HT-29 (cell line): ENCODE measurements around the gene SUN3. TPM values are rescaled to one million over a fixed set of nuclear protein-coding genes. Genes with fewer than 3 reads are reported as not detected.
A peak's percentile ranks its signal among the peaks of the same experiment; 100 is the strongest.

ENCODE experiments used
- DNase-seq: peaks from one replicate; pipeline ENCODE4 v3.0.0-alpha.2; 2015; ENCODE audit warnings: low spot score
- total RNA-seq: library from RNA; depleted of rRNA; stranded (reverse); fragments of >200 nt; shearing (Covaris generic); gene quantifications from 2 replicates; pipeline ENCODE4 v1.2.3, GENCODE V29; 2014

Gene SUN3
- total RNA-seq, 1 experiment from 2014 or later: not detected

DNA sequence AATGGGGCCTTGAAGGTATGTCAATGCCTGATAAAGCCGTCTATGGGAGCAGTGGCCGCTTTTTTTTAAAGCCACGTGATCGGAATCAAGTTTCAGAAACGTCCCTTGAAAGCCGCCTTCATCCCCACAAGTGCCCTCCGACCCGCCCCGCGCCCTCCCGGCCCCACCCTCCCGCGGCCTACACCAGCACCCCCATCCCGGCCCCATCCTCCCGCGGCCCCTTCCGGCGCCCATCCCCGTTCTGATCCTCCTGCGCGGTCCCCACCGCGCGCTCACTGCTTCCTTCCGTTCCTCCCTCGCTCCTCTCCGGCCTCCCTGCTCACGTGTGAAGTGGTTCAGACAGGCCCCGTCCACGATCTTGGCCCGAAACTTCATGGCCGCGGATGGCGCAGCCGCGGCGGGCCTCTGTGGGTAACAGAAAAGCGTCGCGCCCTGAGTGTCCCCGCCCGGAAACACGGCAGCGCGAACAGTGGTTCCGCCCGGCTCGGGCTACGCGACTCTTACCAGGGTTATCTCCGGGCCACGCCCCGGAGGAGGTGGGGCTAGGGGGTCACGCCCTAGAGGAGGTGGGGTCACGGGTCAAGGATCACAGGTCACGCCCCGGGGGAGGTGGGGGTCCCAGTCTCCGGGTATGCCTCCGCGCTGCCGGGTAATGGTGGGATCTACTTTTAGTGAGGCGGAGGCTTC lies 49.6 kb downstream of the SUN3 start, which contains the start of gene HUS1:
Gene HUS1 (minus strand): TSS at position 471 of the 687 bp plus-strand sequence. CDS start 96 bp downstream, at position 375.
- peak; percentile 92 for DNase-seq

DNA sequence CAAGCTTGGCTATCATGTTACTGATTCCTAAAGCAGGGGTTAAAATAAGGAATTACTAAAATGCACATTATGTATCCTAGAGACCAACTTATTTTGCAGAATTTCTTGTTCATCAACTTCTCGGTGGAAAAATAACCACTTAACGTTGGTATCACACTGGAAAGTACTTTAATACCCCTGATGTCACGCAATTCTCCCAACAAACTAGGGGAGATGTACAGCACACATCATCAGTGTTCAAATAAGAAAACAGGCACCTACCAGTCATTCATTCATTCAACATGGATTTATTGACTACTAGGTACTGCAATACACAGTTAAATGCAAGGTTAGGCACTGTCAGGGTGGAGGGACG lies 50.1 kb downstream of the SUN3 start:
- DNase-seq: no peak

DNA sequence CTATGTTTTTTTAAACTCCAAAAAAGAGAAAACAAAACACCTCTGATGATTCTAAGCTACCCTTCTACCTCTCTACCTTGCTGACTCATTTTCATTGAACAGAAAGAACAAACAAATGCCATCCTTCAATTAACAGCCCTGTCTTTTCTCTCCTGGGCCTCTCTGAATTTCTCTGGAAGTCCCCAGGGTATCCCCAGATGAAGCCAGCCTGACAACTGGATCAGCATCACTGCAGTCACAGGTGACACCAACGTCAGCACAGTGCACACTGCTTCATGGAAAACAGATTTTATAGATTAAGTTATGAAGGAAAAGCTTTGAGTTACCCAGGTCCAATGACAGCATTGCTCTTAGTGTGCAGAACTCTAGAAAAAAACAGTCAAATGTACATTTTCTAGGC lies 55.2 kb downstream of the SUN3 start:
- no peak for DNase-seq

DNA sequence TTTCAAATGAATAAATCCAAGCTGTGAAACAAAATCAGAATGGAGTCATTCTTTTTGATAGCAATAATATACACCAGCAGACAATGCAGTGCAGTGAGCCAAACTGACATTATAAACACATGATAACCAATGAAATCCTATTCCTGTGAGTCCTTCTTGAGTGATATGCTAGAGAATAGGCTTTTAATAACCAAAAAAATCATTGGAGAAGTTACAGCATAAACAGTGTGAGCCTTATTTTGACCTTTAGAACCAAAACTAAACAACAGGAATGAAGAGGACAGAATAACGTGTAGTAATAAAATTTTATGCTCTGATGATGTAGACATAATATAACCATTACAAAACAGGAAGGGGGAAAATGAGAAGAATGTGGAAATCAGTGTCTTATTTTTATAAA lies 58.1 kb downstream of the SUN3 start:
- no peak for DNase-seq

DNA sequence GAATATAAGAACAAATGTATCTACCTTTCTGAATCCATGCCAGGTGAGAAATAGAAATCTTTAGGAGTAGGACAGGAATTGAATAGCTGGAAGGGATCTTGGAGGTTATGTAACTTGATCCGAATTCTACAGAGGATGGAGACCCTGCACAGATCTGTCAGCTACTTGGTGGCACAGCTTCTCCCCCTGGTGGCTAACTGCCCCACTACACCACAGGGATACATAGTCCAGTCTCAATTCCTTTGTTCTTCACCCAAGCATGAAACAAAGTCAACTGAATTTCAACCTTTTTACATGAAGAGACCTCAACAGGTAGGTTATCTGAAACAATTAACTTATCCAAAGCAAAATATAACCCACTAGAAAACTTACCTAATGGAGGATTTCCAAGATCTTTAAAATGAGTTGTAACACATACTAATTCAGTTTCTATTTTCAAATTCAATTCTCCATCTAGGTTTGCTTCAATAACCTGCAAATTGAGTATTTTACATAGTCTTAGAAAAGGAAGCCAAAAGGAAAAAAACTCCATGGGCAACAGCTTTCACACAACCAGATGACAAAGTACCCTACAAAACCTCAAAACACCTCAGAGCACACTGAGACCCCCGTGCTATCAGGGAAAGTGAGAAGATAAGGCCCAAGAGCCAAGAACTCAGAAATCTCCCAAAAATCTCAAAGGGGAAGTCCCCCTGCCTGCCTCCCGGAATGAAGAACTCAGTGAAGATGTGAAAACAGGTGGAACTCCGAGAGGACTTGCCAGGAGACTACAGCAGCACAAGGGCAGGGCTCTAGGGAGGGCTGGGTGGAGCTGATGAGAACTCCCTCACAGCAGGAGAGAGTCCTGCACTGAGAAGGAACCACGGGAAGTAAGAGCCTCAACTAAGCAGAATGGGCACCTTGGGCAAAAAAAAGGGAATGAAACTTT lies 59.8 kb downstream of the SUN3 start:
- DNase-seq: peak; percentile 80

DNA sequence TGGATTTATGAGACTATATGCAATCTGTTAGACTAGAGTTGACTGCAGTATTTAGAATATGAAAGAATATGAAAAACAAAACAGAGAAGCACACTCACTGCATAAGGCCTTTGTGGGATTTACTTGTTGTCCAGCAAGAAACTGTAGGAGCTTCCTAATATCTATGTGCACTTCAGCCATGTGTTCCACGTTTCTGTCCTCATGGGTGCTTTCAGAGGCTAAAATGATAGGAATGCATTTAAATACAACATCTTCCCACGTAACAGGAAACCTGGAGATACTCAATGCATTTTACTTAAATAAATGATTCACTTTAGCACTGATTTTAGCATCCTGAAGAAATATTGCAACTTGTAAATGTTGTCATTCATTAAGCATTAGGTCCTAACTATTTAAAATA lies 61.2 kb downstream of the SUN3 start:
- DNase-seq: no peak

DNA sequence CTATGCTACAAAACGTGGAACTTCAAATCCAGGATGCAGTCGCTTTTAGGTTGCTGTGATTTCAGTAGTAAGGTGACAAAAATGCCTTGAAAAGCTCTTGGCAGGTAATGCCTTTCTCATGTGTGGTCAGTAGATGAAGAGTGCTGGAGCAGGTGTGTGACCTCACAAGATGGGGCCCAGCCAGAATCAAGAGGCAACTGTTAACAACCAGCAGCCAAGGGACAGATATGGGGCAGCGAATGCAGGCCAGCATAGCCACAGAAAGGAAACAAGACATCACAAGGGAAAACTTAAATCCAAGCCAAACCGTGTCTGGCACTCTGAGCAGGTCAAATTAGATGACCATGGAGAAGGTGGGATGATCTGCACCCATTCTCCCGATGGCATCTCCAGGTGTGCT lies 61.8 kb downstream of the SUN3 start:
- no peak for DNase-seq

DNA sequence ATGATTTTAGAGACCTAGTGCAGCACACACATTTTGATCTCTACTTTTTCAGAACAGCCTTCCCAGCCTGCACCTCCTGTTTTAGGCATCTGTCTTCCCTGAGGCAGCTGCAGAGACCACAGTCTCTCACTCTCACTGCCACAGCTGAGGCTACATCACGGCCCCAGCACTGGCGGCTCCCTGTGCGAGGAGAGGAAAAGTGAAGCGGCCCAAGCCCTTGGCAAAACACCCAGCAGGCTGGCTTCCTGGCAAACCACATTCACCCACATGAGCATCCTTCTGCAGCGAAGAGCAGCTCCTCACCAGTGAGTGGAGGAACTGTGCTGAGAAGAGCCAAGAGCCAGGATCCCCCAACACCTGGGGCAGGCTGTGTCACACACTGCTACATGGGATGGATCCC lies 63.5 kb downstream of the SUN3 start:
- no peak for DNase-seq

DNA sequence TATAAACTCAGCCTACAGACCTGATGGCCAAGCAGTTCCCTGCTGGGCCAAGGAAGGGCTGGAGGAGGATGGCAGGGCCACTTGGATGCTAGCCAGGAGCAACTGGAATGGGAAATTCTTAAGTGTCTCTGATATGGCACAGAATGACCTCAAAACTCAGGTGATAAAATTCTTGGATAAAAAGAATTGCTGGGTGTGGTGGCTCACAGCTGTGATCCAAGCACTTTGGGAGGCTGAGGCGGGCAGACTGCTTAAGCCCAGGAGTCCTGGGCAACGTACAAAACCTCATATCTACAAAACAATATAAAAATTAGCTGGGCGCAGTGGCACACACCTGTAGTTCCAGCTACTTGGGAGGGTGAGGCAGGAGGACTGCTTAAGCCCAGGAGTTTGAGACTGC lies 66.6 kb downstream of the SUN3 start:
- DNase-seq: no peak

DNA sequence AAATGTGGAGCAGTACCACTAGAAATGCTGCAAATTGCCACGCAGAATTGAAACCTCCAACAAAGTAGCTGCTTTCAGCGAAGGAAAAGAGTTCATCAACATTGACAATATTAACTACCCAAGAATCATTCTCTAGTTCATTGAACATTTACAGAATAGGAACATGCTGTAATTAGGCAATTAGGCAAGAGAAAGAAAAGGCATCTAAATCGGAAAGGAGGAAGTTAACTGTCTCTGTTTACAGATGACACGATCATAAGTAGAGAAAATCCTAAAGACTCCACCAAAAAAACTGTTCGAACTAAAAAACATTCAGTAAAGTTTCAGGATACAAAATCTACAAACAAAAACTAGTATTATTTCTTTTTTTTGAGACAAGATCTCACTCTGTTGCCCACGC lies 71.8 kb downstream of the SUN3 start:
- no peak for DNase-seq

DNA sequence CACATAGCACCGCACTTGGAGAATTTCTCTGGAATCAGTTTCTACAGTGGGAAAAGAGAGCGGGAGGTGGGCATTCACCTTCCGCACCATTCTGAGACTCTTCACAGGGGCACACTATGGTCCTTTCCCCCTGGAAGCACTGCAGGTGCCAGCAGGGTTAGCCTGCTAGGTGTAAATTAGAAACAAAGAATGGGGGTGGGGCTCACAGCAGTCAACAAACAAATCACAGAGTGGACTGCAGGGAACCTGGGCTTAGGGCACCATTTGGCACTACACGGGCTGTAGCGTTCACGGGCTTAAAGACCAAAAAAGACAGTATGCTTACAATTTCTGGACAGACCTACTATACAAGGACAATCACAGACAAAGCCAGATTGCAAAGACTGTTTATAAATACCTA lies 72.7 kb downstream of the SUN3 start:
- no peak for DNase-seq

DNA sequence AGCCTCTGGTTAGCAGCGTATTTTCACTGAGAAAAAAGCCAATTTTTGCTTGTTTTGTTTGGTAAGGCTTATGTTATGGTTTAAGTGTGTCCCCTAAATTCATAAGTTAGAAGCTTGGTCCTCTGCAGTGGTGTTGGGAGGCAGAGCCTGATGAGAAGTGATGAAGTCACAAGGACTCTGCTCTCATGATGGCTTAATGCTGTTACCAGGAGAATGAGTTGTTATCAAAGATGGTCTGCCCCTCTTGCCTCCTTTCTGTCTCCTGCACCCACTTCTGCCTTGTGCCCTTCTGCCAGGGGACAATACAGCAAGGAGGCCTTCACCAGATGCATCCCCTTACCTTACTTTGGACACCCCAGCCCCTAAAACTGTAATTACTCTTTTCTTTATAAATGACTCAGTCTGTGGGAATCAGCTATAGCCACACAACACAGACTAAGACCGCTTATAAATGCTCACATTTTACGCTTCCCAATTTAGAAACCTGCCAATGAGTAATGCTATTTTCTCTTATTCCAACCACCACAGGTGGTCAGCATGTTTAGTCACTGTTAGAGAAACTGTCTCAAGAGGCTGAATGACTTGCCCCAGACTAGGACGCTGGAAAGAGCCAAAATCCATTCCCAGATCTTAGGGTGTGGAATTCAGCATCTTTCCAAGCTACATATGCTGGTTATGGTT lies 74.5 kb downstream of the SUN3 start:
- no peak for DNase-seq

DNA sequence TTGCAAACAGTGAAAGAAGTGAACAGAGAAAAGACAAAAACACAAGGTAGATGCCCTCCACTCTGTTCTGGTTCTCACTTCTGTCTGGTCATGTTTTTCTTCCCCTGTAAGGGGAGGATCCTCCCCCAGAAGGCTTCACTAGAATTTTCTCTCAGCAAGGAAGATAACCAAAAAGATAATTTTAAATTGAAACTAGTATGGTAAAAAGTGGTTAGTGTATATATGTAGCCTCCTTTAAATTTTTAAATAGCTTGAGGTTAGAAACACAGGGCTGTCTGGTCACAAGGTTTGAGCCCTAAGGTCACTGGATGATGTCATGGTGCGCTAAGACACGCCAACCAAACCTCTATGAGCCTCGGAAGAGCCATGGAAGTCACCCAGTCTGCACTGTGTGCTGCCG lies 75.1 kb downstream of the SUN3 start:
- no peak for DNase-seq

DNA sequence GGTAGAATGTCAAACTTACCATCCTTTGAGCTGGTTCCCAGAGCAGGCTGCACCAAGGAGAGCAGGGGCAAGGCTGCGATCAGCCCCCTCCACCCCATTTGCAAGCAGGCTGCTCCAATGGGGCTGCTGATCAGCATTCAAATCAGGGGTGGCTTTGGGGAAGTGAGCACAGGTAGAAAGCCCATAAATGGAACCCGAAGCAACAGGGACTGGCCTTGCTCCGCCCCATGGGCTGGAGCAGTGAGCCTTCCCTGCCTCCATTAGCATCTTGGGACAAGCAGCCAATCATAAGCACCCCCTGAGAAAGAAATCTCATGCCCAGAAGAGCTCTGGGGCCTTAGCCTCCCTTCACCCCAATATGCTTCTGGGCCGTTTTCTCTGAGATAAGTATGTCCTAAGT lies 76.7 kb downstream of the SUN3 start:
- DNase-seq: no peak

DNA sequence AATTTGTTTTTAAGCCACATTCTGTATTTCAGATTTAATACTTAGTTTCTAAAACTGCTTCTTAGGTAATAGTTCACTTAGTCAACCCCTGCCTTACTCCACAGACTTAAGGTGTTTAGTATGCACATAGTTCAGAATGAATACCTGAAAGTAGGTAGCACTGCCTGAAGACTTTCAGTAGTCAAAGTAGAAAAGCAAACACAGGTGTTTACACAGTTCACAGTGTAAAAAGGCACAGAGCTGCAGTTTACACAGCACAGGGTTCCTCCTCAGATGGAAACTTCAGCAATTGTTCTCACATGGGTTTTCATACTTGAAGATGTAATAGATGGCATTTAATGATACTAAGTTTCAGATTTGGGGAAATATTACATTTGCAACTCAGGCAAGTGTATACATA lies 77.5 kb downstream of the SUN3 start:
- DNase-seq: peak; percentile 54

DNA sequence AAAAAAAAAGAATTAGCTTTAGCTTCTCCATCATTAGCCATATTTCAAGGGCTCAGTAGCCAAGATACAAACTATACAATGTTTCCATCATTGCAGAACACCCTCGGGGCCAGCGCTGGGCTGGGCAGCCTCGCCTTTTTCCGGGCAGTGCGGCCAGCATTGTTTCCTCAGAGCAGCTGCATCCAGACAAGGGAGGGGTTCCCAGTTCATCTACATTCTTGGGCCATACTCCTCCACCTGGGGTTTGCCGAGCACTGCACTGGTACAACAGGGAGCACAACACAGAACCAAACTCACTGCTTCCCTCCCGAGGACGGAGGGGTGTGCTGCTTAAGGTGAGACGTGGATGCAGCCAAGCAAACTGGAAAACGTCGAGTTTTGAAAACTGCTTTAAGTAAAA lies 78.2 kb downstream of the SUN3 start:
- DNase-seq: peak; percentile 55

DNA sequence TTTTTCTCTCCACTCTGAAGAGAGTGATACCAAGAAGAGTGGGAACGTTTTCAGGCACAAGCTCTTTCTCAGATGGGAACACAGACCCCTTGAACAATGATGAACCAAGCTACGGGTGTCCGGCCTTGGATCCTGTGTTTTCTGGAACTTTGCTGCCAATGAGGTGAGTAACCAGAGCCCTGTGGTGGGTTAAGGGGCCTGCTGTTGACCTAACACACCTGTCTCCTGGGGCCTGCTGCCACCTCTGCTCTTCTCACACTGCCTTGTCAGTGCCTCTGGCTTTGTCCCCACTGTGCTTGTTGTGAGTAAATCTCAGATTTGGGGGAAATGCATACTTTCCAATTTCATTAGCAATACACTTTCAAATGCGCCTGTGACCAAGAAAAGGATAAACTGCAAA lies 79.2 kb downstream of the SUN3 start:
- no peak for DNase-seq

DNA sequence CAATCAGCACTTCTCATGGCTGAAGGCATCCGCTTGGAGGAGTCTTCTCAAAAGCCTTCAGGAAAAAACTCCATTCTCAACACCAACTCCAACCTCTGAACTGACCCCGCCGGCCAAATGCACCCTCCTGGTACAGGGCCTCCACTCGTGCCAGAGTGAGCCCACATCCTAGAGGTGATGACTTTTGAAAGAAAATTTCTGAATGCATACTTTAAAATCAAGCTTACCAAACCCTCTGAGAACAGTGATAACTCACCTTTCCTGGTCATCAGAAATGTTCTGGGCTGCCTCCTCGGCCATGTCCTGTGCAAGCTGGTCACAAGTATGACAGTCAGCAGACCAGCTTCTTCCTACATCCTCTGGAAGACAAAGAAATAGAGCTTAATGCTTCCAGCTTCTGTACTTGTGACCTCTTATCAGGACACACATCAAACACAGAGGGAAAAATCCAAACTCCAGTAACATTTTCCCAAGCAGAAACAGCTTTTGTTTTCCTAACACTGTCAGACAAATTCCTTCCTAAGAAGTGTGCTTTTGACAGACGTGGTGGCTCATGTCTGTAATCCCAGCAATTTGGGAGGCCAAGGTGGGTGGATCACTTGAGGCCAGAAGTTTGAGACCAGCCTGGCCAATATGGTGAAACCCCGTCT lies 80.6 kb downstream of the SUN3 start, which contains the start of gene PKD1L1:
Gene PKD1L1 (minus strand): TSS at position 326 of the 650 bp plus-strand sequence. CDS start 26 bp downstream, at position 300.
- DNase-seq: no peak

DNA sequence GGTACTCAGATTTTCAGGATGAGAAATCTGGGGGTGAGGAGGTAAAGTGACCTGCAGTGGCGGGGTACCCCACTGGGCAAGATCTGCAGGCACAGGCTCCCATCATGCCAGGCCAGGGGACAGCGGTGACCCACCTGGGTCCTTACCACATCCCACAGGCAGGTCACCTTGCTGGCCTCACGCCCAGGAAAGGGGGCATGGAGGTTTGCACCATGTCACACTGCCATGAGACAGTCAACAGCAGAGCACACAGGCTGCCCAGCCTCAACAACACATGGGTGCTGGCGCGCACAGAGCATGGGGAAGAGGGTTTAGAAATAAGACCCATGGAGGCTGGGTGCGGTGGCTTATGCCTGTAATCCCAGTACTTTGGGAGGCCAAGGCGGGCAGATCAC lies 81.6 kb downstream of the SUN3 start:
- no peak for DNase-seq

DNA sequence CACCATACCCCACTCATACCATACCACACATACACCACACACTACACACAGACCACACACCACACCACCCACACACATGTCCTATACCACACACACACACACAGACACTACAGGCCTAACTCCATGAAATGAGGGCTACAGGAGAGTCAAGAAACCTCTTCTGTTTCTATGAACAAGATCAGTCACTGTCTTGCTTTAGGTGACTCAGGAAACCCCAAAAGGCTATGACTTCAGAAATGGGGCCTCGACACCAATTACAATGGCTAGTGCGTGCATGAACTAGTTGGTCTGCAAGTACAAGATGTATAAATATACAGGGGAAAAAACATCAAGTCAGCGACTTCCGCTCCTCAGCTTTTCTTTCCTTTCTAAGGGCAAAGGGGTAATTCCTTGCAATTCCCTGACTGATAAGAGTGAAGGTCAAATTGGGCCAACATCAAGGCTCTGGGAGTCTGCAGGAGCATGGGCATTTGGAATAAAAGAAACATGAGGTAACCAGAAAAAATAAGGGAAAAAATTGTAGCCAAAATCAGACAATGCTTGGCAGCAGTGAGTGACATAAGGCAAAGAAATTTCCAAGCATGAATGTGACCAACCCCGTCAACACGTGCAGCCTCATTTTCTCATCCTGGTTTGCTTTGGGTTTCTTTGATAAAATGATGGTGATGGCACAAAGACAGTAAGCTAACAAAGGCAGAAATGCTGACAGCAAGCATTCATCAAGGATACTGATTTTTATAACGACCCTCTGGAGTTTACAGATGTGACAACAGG lies 82.1 kb downstream of the SUN3 start:
- DNase-seq: no peak
